Hematopoietic multipotent progenitor cell treated with erythropoietin and hydrocortisone succinate and interleukin-3 and kit ligand, for 6 days (in vitro differentiated cells): Measurements from ENCODE around the gene PARP15.
A peak's percentile ranks its signal among the peaks of the same experiment; 100 is the strongest.
"Not testable (repeated sequence)": the region's sequence is repeated elsewhere in the genome, so short reads cannot be mapped to it uniquely, and the experiment has no call there.

ENCODE experiments used
- DNase-seq: peaks from one replicate; pipeline ENCODE4 v3.0.0-alpha.2; 2015

The PARP15 gene

GRCh38 chr3:122577409-122578031 lies at the start of gene PARP15:
PARP15 (plus strand) TSS chr3:122577650; CDS start chr3:122577668, 18 bp downstream.
- peak; percentile 82 for DNase-seq

DNA sequence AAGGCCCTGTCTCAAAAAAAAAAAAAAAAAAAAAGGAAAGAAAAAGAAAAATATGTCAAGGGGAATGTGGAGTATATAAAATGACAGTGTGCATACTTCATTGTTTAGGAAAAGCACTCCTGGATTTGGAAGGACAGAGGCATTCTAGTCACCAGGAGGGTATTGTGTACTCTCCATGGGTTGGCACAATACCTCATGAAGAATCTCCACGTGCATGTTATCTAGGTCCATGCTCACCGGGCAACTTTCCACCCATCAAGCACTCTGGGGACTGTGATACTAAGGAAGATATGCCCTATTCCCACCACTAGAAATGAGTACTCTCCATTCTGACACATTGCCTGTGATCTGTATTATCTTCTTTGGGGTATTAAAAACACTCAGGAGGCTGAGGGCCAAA lies 47.3 kb upstream of the PARP15 start:
- no peak for DNase-seq

DNA sequence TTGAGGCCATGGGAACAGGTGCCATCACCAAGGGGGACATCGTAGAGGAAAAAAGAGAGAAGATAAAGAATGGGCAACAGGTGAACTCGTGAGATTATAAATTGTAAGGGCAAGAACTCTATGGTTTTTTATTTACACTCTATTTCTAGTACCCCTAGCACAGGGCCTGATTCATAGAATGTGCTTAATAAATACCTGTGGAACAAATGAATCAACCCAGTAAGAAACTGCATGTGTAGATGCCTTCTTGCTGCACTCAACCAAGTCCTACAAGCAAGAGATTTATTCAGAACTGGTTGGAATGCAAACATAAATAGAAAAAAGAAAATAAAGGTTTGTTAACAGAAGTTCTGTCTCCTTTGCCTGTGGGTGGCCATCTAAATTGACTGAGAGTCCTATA lies 44.0 kb upstream of the PARP15 start:
- no peak for DNase-seq

GRCh38 chr3:122533931-122534334 lies 43.5 kb upstream of the PARP15 start:
- DNase-seq = peak; percentile 75

DNA sequence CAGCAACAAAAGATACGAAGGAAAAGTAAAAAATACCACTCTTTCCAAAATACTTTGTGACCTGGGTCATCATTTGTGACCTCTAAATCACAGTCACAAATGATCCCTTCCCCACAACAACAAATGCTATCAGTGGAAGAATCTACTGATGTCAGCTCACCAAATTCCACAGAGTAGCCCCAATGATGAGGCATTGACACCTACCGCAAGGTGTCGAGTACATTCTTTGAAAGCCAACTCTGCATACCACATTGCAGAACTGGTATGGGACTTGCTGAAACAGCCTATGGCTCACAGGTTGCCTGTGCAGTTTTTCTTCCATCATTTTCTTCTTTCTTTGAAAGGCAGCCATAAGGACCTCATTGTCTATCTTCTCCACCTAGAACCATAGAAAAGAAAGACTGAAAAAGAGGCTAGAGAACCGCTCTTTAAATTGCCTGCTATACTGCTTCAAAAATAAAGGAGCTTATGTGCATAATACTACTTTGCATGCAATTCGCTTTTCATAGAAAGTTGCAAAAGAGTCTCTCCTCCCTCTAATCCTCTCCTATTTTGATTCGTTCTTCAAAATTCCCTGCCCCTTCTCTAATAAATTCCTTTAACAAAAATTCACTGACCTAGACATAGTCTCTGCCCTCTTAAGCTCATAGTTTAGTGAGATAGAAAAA lies 41.4 kb upstream of the PARP15 start:
- DNase-seq = no peak

GRCh38 chr3:122536632-122537001 lies 40.8 kb upstream of the PARP15 start:
- DNase-seq = no peak

- peak; percentile 31 for DNase-seq
These were observed 38.4 kb upstream of the PARP15 start for GRCh38 chr3:122538956-122539490.

GRCh38 chr3:122546151-122546550 lies 31.3 kb upstream of the PARP15 start:
- DNase-seq = no peak

DNA sequence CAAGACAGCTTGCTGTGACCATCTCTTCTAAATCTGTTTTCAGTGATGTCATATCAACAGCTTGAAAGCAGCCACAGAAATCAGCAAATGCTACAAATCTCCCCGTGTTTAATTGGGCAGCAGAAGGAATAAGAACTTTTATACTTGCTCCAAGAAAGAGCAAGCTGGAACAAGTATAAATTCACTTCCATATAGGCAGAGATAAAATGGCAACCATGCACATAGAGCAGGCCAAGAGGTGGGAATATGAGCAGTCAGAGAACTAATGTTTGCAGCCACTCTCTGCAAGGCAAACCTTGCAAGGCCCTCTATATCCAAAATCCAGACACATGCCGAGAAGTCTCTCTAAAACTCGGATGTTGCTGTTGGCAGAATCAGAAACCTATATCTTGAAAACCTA lies 29.4 kb upstream of the PARP15 start:
- DNase-seq = no peak

- no peak for DNase-seq
These were observed 28.8 kb upstream of the PARP15 start for GRCh38 chr3:122548619-122549018.

DNA sequence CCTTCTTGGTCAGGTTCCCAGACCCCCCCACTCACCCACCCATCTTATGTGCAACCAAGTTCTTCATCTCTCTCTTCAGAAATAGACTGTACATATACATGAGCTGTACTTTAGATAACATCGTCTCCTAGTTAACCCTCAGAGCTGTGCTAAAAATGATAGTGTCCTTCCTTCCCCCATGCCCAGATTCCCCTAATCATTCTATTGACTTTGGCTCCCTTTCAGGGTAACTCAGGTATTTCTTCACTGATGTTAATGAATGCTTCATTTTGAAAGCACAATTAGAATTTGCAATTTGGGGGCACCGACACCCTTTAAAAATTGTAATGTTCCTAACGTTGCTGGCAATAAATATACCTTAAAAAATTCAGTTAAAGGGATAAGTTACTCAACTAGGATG lies 24.3 kb upstream of the PARP15 start:
- no peak for DNase-seq

- no peak for DNase-seq
These were observed 22.0 kb upstream of the PARP15 start for GRCh38 chr3:122555275-122556071.

DNA sequence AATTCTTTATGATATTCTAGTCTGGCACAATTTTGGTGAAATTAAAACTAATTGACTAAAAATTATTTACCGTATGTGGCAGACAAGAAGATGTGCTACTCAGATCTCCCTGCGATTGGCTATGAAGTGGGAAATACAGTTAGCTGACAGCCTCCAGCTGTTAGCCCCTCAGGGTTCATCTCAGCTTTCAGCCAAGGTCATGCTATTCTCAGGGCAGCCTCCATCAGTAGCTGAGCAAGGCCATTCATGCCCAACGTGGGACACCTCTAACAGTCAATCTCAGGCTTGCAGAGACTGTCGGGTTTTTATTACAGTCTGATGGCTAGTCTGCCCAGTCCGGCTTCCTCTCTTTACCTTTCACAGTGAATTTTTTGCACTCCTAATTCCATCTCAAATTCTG lies 20.1 kb upstream of the PARP15 start:
- no peak for DNase-seq

DNA sequence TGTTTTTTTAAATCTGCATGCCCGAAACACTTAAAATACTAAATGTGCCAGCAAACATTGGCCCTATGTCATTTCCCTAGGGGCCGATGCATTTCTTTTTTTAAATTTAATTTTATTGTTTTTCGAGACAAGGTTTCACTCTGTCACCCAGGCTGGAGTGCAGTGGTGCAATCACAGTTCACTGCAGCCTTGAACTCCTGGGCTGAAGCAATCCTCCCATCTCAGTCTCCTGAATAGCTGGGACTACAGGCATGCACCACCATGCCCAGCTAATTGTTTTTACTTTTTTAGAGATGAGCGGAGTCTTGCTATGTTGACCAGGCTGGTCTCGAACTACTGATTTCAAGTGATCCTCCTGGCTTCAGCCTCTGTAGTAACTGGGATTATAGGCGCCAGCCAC lies 18.8 kb upstream of the PARP15 start:
- DNase-seq = no peak

- no peak for DNase-seq
These were observed 17.5 kb upstream of the PARP15 start for GRCh38 chr3:122559906-122560305.

- DNase-seq = peak; percentile 81
These were observed 16.8 kb upstream of the PARP15 start for GRCh38 chr3:122560680-122561079.

DNA sequence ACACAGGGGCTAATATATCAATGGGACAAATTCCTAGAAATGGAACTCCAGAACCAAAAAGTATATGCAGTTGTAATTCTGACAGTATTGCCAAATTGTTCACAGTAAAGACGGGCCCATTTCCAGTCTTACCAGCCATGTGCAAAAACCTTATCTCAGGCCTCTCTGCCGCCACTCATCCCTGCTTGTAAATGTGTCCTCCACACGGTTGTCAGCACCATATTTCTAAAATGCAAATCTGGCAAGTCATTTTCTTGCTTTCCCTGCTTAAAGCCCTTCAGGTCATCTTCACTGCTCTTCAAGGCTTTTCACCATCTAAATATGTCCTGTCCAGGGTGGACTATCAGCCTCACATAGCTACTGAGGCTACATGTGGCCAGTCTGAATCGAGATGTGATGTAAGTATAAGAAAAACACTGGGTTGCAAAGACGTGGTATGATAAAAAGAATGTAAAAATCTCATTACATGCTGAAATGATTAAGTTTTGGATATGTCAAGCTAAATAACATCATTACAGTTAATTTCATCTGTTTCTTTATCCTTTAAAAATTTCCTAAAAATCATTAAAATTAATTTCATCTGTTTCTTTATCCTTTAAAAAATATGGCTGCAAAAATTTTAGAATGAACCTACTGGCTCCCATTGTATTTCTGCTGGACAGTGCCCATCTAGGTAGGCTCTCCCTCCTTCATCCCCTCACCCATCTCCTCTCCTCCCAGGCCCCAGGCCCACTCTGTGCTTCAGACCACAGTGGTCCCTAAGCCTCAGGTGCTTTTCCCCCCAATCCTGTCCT lies 14.3 kb upstream of the PARP15 start:
- DNase-seq = peak; percentile 49

DNA sequence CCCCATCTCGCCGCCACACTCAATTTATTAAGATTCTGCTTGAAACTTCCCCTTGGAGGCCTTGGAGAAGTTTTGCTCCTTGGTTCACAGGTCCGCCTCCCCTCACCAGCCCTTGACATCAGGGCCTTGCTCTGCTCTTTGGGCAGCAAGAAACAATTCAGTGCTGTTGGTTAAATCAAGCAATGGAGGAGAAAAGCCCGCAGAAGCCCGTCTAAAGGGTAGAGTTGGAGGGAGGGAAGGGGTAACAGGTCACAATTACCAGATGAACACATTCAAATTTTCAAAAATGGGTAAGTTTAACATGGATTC lies 13.8 kb upstream of the PARP15 start:
- peak; percentile 45 for DNase-seq

DNA sequence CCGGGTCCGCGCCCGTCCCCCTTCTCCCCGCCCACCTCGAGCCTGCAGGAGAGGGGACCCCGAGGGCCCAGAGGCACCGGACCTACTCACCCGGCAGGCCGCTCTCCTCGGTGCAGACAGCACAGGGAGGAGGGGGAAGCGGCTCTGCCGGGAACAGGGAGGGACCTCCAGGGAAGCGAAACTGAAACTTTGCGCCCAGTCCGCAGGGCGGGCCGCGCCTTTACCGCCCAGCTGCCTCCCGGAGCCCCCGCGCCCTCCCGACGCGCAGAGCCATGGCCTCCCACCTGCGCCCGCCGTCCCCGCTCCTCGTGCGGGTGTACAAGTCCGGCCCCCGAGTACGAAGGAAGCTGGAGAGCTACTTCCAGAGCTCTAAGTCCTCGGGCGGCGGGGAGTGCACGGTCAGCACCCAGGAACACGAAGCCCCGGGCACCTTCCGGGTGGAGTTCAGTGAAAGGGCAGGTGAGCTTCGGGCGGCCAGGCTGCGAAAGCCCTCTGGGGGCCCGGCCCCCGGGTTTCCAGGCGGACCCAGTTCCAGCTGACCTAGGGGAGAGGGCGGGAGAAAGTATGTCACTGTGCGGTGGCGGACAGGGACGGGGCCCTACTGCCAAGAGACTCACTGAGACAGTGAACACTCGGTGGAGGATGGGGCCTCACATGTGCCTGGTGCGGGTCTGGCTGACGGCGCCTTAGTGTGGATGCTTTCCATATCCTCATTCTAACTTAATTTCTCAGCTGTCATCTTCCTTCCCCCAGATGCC lies 13.1 kb upstream of the PARP15 start, which contains the start of the genes DTX3L and PARP9:
Gene DTX3L, plus strand, starts transcription at position 184 of the 758 bp plus-strand sequence. Its CDS starts 89 bp downstream, at position 273.
Gene PARP9, minus strand, starts transcription at position 146 of the 758 bp plus-strand sequence. CDS start 4,680 bp downstream, outside the sequence.
- DNase-seq = peak; percentile 91

- not testable (repeated sequence) for DNase-seq
These were observed 9.3 kb upstream of the PARP15 start for GRCh38 chr3:122568131-122568530.

GRCh38 chr3:122568755-122569154 lies 8.7 kb upstream of the PARP15 start:
- DNase-seq = no peak

- DNase-seq = no peak
These were observed 4.5 kb upstream of the PARP15 start for GRCh38 chr3:122572940-122573412.
